ENCODE measurements around the gene EDARADD.

EDARADD gene

GRCh38 chr1:236429715-236430274, 35.7 kb downstream of the EDARADD start:
- Mint-ChIP-seq H3K27me3 (ENCODE audit: low read depth, poor library complexity) (no peaks in the 10 kb centered on the region), H3K4me1 (no peaks in the 10 kb centered on the region), H3K9me3 (peaks cover 18% of the 10 kb centered on the region), H3K4me3 (no peak overlapping the region), H3K36me3 (ENCODE audit: low read depth) (peaks cover 50% of the 10 kb centered on the region), H3K27ac (no peak overlapping the region)
- no peak for DNase-seq
- no peak for TF ChIP-seq CTCF (IDR thresholded peaks at IDR 0.05)

GRCh38 chr1:236433819-236434315, 39.8 kb downstream of the EDARADD start:
- peaks cover 3% of the 10 kb centered on the region for H3K27me3 Mint-ChIP-seq (ENCODE audit: low read depth, poor library complexity)
- H3K36me3 Mint-ChIP-seq (ENCODE audit: low read depth): peaks cover 62% of the 10 kb centered on the region
- H3K4me1 Mint-ChIP-seq: no peaks in the 10 kb centered on the region
- no peak for TF ChIP-seq CTCF (IDR thresholded peaks at IDR 0.05)
- no peak for DNase-seq
- H3K4me3 Mint-ChIP-seq: no peak overlapping the region
- H3K27ac Mint-ChIP-seq: no peak overlapping the region
- H3K9me3 Mint-ChIP-seq: peaks cover 9% of the 10 kb centered on the region

- Mint-ChIP-seq H3K9me3 (peaks cover 14% of the 10 kb centered on the region), H3K36me3 (ENCODE audit: low read depth) (peaks cover 58% of the 10 kb centered on the region), H3K4me3 (no peak overlapping the region), H3K27me3 (ENCODE audit: low read depth, poor library complexity) (peaks cover 3% of the 10 kb centered on the region), H3K4me1 (no peaks in the 10 kb centered on the region), H3K27ac (no peak overlapping the region)
- DNase-seq: no peak
- TF ChIP-seq CTCF (IDR thresholded peaks at IDR 0.05): no peak
Measured at GRCh38 chr1:236438614-236439013, 44.5 kb downstream of the EDARADD start.

- no peak for DNase-seq
- H3K4me1 Mint-ChIP-seq: no peaks in the 10 kb centered on the region
- no peak overlapping the region for H3K27ac Mint-ChIP-seq
- no peak overlapping the region for H3K4me3 Mint-ChIP-seq
- H3K27me3 Mint-ChIP-seq (ENCODE audit: low read depth, poor library complexity): peaks cover 3% of the 10 kb centered on the region
- peaks cover 29% of the 10 kb centered on the region for H3K9me3 Mint-ChIP-seq
- H3K36me3 Mint-ChIP-seq (ENCODE audit: low read depth): peaks cover 68% of the 10 kb centered on the region
- TF ChIP-seq CTCF (IDR thresholded peaks at IDR 0.05): no peak
Measured at GRCh38 chr1:236440373-236440772, 46.3 kb downstream of the EDARADD start.

- peaks cover 35% of the 10 kb centered on the region for H3K36me3 Mint-ChIP-seq (ENCODE audit: low read depth)
Measured at GRCh38 chr1:236450779-236451178, 56.7 kb downstream of the EDARADD start.

More at GRCh38 chr1:236450779-236451178, 56.7 kb downstream of the EDARADD start:
- H3K9me3 Mint-ChIP-seq: peaks cover 4% of the 10 kb centered on the region
- no peak overlapping the region for H3K4me3 Mint-ChIP-seq
- TF ChIP-seq CTCF (IDR thresholded peaks at IDR 0.05): no peak
- peaks cover 32% of the 10 kb centered on the region for H3K27me3 Mint-ChIP-seq (ENCODE audit: low read depth, poor library complexity)
- no peak for DNase-seq
- no peak overlapping the region for H3K27ac Mint-ChIP-seq
- H3K4me1 Mint-ChIP-seq: peaks cover 13% of the 10 kb centered on the region
